Measurements from ENCODE around the gene TNFAIP8L3. TPM values are rescaled to one million over a fixed set of nuclear protein-coding genes. Genes with fewer than 3 reads are reported as not detected.

TNFAIP8L3 gene
- total and polyA plus RNA-seq, 9 of the 15 experiments (the other 6 are each of a cell fraction or from before 2014, with no cell fraction given): 0.13 TPM; not detected in 8

GRCh38 chr15:51099185-51099584 is 4.5 kb upstream of the TNFAIP8L3 start:
- Histone ChIP-seq H3K27me3 (ENCODE audit: control insufficient read depth in 2 of 2, insufficient read depth in 2 of 2, low read length in 2 of 2) (peaks cover 8 to 11% of the 10 kb centered on the region in 2 experiments; a peak in 4 of 5 replicates), H3K36me3 (ENCODE audit: control insufficient read depth, insufficient read depth, low read length) (no peaks in the 10 kb centered on the region), H3K9me3 (replicated peaks; ENCODE audit: control insufficient read depth, insufficient read depth, low read depth, low read length) (no peaks in the 10 kb centered on the region), H4K20me1 (replicated peaks; ENCODE audit: control insufficient read depth, insufficient read depth, low read length) (peaks cover 5% of the 10 kb centered on the region; the same call in 1 of the 2 replicates), H3K4me3 (no peak overlapping the region), H3K79me2 (ENCODE audit: control insufficient read depth, insufficient read depth, low read length) (no peaks in the 10 kb centered on the region), H2AFZ (ENCODE audit: low read depth, low read length) (no peak overlapping the region), H3K9ac (ENCODE audit: insufficient read depth in 1 of 2, low read depth in 2 of 2, low read length in 2 of 2) (no peak overlapping the region), H3K4me2 (ENCODE audit: insufficient read depth, low read length) (no peak overlapping the region), H3K4me1 (replicated peaks in 1 of 2; ENCODE audit: control insufficient read depth in 2 of 2, insufficient read depth in 2 of 2, low read length in 2 of 2) (peaks cover 0 to under 1% of the 10 kb centered on the region in 2 experiments; a peak in 1 of 5 replicates), H3K27ac (ENCODE audit: extremely low read depth, low read depth, low read length) (no peak overlapping the region), H3K9me1 (ENCODE audit: control insufficient read depth, insufficient read depth, low read length) (no peaks in the 10 kb centered on the region)
- TF ChIP-seq CREB3L1 (IDR thresholded peaks at IDR 0.05; ENCODE audit: borderline replicate concordance, low read depth): no peak
- no peak for TF ChIP-seq HNRNPUL1 (IDR thresholded peaks at IDR 0.05; ENCODE audit: low read length)
- no peak for TF ChIP-seq NCOA1 (IDR thresholded peaks at IDR 0.05; ENCODE audit: low read depth)
- in situ Hi-C loops (cut with MboI) (no loop called here), intact Hi-C loops (cut with micrococcal nuclease) (no loop called here)
- no TSS peak for BruUV-seq (replicated peaks)
- FAIRE-seq: no peak
- POLR2A ChIA-PET: interaction anchor here (1.5 to 1.7 kb wide), 2 partner anchors 13 to 16 kb away, joined by 3 read pairs; no protein-coding TSS in a partner anchor
- CTCF ChIA-PET (ENCODE audit: low intra/inter-chr PET ratio): no interaction called here
- ATAC-seq: no peak
- no peak for DNase-seq (ENCODE audit: extremely low read depth in 1 of 4, low spot score in 3 of 4)

GRCh38 chr15:51098331-51098619 is 3.6 kb upstream of the TNFAIP8L3 start:
- H3K9ac ChIP-seq (ENCODE audit: insufficient read depth in 1 of 2, low read depth in 2 of 2, low read length in 2 of 2): no peak overlapping the region
- H3K9me1 ChIP-seq (ENCODE audit: control insufficient read depth, insufficient read depth, low read length): no peaks in the 10 kb centered on the region
- no peak for FAIRE-seq
- no peak overlapping the region for H3K27ac ChIP-seq (ENCODE audit: extremely low read depth, low read depth, low read length)
- intact Hi-C loops (cut with micrococcal nuclease) (no loop called here), in situ Hi-C loops (cut with MboI) (no loop called here)
- POLR2A ChIA-PET: interaction anchor here (1.5 kb wide), 1 partner anchor 13 kb away, joined by 3 read pairs; no protein-coding TSS in a partner anchor
- no peaks in the 10 kb centered on the region for H3K9me3 ChIP-seq (replicated peaks; ENCODE audit: control insufficient read depth, insufficient read depth, low read depth, low read length)
- no peak overlapping the region for H3K4me3 ChIP-seq
- peaks cover 0 to 8% of the 10 kb centered on the region in 2 experiments; a peak in 1 of 5 replicates for H3K4me1 ChIP-seq (replicated peaks in 1 of 2; ENCODE audit: control insufficient read depth in 2 of 2, insufficient read depth in 2 of 2, low read length in 2 of 2)
- H3K36me3 ChIP-seq (ENCODE audit: control insufficient read depth, insufficient read depth, low read length): no peaks in the 10 kb centered on the region
- no peak for DNase-seq (ENCODE audit: extremely low read depth in 1 of 4, low spot score in 3 of 4)
- ATAC-seq: no peak
- no peak overlapping the region for H3K4me2 ChIP-seq (ENCODE audit: insufficient read depth, low read length)
- no peak overlapping the region for H2AFZ ChIP-seq (ENCODE audit: low read depth, low read length)
- H4K20me1 ChIP-seq (replicated peaks; ENCODE audit: control insufficient read depth, insufficient read depth, low read length): 0 out of 2 replicates have a peak, but pooled peaks cover 5% of the 10 kb centered on the region
- H3K27me3 ChIP-seq (ENCODE audit: control insufficient read depth in 2 of 2, insufficient read depth in 2 of 2, low read length in 2 of 2): peaks cover 6 to 9% of the 10 kb centered on the region in 2 experiments; a peak in 3 of 5 replicates
- CTCF ChIA-PET (ENCODE audit: low intra/inter-chr PET ratio): no interaction called here
- WGBS (ENCODE audit: insufficient coverage, low coverage, missing lambda C conversion rate): 0% methylated on average over 1 of the region's 1 CpG
- no peaks in the 10 kb centered on the region for H3K79me2 ChIP-seq (ENCODE audit: control insufficient read depth, insufficient read depth, low read length)
- BruUV-seq (replicated peaks): no TSS peak
- TF ChIP-seq PKNOX1 (IDR thresholded peaks at IDR 0.05) (no peak), THRAP3 (IDR thresholded peaks at IDR 0.05; ENCODE audit: borderline replicate concordance) (no peak)

All from K562 (cell line).